ENCODE data around the gene STUM.

The STUM gene

DNA sequence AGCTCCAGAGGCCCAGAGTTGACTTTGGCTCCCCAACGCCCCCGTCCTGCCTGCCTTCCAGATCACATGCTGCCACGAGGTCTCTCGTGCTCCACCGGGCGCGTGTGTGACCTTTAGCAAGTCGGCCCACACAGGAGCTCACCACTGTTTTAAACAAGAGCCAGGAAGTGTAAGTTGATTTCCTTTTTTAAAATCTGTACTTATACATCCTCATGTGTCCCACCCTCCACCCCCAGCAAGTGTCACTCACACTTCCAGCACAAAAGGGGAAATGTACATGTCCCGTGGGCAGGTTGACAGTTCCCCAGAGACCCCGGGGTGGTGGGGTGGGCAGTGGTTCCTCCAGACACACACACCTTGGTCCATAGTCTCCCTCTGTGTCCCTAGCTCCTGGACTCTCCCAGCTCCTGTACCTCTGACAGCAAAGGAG, 84.4 kb downstream of the STUM start:
- no peak overlapping the region for H3K4me3 ChIP-seq (ENCODE audit: low read depth, low read length)

DNA sequence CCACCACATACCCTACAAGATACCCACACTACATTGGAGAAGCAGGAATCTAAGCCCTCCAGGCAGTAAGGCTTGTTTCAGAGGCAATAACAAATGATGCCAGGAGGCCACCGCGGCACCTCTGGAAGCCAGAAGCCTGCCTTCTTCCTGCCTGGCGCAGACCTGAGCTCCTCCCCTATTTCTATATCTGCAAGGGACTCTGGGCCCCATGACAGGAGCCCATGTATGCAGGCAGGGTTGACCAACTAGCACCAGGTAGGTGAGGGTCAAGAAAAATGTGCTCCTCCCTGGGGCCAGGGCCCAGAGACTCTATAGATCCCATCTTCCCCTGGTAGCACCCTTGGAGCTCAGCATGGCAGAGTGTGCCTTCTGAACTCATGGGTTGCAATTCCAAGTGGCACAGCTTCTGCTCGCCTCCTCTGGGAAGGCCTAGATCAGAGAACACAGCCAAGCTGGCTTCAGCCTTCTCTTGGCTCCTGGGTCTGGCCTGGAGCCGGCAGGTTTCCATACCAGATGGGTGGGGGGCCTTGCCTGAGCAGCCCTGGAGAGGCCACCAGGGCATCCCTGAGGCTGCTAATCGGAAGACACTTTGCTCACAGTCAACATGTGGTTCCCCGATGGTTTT, 85.1 kb downstream of the STUM start:
- DNase-seq (ENCODE audit: low read depth) = no peak
- no peak overlapping the region for H3K4me3 ChIP-seq (ENCODE audit: low read depth, low read length)
- TF ChIP-seq, protein P1, sequence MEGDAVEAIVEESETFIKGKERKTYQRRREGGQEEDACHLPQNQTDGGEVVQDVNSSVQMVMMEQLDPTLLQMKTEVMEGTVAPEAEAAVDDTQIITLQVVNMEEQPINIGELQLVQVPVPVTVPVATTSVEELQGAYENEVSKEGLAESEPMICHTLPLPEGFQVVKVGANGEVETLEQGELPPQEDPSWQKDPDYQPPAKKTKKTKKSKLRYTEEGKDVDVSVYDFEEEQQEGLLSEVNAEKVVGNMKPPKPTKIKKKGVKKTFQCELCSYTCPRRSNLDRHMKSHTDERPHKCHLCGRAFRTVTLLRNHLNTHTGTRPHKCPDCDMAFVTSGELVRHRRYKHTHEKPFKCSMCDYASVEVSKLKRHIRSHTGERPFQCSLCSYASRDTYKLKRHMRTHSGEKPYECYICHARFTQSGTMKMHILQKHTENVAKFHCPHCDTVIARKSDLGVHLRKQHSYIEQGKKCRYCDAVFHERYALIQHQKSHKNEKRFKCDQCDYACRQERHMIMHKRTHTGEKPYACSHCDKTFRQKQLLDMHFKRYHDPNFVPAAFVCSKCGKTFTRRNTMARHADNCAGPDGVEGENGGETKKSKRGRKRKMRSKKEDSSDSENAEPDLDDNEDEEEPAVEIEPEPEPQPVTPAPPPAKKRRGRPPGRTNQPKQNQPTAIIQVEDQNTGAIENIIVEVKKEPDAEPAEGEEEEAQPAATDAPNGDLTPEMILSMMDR (IDR thresholded peaks at IDR 0.05; ENCODE audit: control insufficient read depth, extremely low read depth, insufficient read depth) = no peak

More for the DNA sequence above, 84.4 kb downstream of the STUM start:
- DNase-seq (ENCODE audit: low read depth) = no peak
- TF ChIP-seq, protein P1 (IDR thresholded peaks at IDR 0.05; ENCODE audit: control insufficient read depth, extremely low read depth, insufficient read depth) = no peak

DNA sequence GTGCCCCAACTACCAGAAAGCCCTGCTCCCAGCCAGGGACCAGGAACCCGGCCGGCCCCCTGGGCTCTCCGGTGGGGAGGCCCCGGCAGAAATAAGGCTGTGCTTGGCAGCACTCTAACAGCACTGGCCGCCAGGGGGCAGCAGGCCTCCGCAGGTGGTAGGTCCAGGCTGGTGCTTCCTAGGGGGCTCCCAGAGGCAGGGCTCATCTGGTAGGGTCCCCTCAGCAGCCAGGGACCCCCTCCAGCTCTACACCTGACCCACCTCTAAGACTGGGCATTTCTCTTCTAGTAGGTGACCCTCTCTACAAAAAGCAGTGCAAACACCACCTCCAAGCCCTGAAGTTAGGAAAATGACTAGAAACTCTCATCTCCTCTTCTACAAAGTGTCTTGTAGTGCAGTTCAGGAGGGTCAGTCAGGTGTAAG, 85.6 kb downstream of the STUM start:
- H3K4me3 ChIP-seq (ENCODE audit: low read depth, low read length) = no peak overlapping the region
- DNase-seq (ENCODE audit: low read depth) = no peak
- TF ChIP-seq, protein P1 (IDR thresholded peaks at IDR 0.05; ENCODE audit: control insufficient read depth, extremely low read depth, insufficient read depth) = peak; percentile 91

DNA sequence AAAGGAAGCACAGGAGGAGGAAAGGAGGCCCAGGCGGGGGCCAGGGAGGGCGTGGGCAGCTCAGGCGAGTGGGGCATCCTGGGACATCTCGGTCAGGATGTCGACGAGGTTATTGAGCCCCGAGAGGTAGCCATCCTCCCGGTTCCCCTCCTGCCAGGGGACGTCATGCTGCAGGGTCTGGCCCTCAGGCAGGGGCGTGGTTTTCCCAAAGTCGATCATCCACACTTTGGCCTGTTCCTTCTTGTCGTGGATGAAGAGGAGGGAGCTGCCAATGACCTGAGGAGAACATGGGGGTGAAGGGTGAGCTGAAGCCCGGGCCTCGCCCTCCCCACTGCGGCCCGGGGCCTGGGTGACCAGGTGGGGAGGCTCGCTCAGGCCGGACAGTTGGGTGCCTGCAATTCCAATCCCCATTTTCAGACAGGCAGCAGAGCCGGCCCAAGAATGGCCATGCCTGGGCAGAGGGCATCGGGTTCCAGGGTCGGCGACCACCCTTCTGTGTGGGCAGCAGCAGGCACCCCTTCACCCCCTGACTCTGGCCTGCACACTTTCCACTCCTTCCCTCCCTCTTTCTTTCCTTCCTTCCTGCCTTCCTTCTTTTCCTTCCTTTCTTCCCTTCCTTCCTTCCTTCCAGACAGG, 86.2 kb downstream of the STUM start:
- TF ChIP-seq, protein P1 (IDR thresholded peaks at IDR 0.05; ENCODE audit: control insufficient read depth, extremely low read depth, insufficient read depth) = no peak
- no peak overlapping the region for H3K4me3 ChIP-seq (ENCODE audit: low read depth, low read length)
- DNase-seq (ENCODE audit: low read depth) = no peak

DNA sequence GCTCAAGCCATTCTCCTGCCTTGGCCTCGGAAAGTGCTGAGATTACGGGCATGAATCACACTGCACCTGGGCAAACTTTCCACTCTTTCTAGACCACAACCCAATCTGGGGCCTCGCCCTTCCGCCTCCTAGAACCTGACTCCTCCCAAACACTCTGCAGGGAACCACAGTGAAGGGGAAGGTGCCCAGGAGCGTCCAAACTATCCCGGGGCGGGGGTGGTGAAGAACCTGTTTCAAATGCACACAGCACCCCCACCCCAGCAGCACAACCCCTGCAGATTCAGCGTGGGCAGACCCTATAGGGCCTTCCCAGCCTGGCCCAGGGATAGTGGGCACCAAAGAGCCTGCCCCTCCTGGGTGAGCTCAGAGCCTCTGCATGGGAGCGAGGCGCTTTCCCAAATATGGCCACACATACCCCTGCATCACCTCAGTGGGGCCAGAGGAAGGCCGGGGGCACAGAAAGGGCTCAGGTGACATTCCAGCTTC, 86.9 kb downstream of the STUM start:
- TF ChIP-seq, protein P1 (IDR thresholded peaks at IDR 0.05; ENCODE audit: control insufficient read depth, extremely low read depth, insufficient read depth) = no peak
- H3K4me3 ChIP-seq (ENCODE audit: low read depth, low read length) = no peak overlapping the region
- DNase-seq (ENCODE audit: low read depth) = no peak

DNA sequence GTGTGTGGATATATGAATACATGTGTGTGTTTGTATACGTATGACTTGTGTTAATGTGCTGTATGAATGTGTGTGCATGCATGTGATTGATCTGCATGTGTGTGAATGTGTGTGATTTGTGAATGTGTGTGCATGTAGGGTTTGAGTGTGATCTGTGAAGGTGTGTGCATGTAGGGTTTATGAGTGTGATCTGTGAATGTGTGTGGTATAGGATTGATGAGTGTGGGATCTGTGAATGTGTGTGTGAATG, 88.2 kb downstream of the STUM start:
- DNase-seq (ENCODE audit: low read depth) = no peak
- TF ChIP-seq, protein P1 (IDR thresholded peaks at IDR 0.05; ENCODE audit: control insufficient read depth, extremely low read depth, insufficient read depth) = no peak
- H3K4me3 ChIP-seq (ENCODE audit: low read depth, low read length) = no peak overlapping the region

Measured in LNCaP clone FGC (cell line).